GM18507 (cell line): ENCODE data around the gene RPL22L1.
"Not testable (repeated sequence)": the region's sequence is repeated elsewhere in the genome, so short reads cannot be mapped to it uniquely, and the experiment has no call there.

Experiments
- DNase-seq: peaks from one replicate; pipeline ENCODE4 v3.0.0; 2011; ENCODE audit warnings: low read depth; ENCODE audit not compliant: insufficient read length; ENCODE audit errors: extremely low spot score
- FAIRE-seq: peaks from 2 replicates; lab custom pipeline; 2011; peaks lifted over from hg19 to GRCh38; lab: Jason Lieb, UNC

The RPL22L1 gene

GRCh38 chr3:170839518-170840100, 30.4 kb downstream of the RPL22L1 start:
- DNase-seq, result no peak
- no peak for FAIRE-seq

GRCh38 chr3:170836491-170836890, 33.5 kb downstream of the RPL22L1 start:
- FAIRE-seq, result no peak
- DNase-seq, result no peak

GRCh38 chr3:170835336-170835735, 34.7 kb downstream of the RPL22L1 start:
- FAIRE-seq, result no peak
- DNase-seq, result no peak

GRCh38 chr3:170830580-170830979, 39.4 kb downstream of the RPL22L1 start:
- FAIRE-seq, result no peak
- no peak for DNase-seq

- FAIRE-seq (no peak), DNase-seq (no peak)
Measured at GRCh38 chr3:170829546-170830272, 40.3 kb downstream of the RPL22L1 start.

GRCh38 chr3:170826047-170826446, 43.9 kb downstream of the RPL22L1 start:
- no peak for DNase-seq
- no peak for FAIRE-seq

GRCh38 chr3:170823562-170823961, 46.4 kb downstream of the RPL22L1 start:
- not testable (repeated sequence) for DNase-seq, FAIRE-seq

GRCh38 chr3:170818325-170818724, 51.7 kb downstream of the RPL22L1 start:
- FAIRE-seq, DNase-seq: not testable (repeated sequence)

GRCh38 chr3:170817471-170817870, 52.5 kb downstream of the RPL22L1 start:
- FAIRE-seq, DNase-seq: not testable (repeated sequence)

- FAIRE-seq (no peak), DNase-seq (no peak)
Measured at GRCh38 chr3:170816841-170817240, 53.2 kb downstream of the RPL22L1 start.

GRCh38 chr3:170816341-170816740, 53.7 kb downstream of the RPL22L1 start:
- FAIRE-seq, result no peak

GRCh38 chr3:170815936-170816335, 54.1 kb downstream of the RPL22L1 start:
- FAIRE-seq (no peak), DNase-seq (no peak)

More at GRCh38 chr3:170816341-170816740, 53.7 kb downstream of the RPL22L1 start:
- DNase-seq, result no peak

- DNase-seq, result no peak
- no peak for FAIRE-seq
Measured at GRCh38 chr3:170815340-170815739, 54.7 kb downstream of the RPL22L1 start.
